MM.1S (cell line): Measurements from ENCODE around the gene SYPL1.

Source experiments
- DNase-seq: peaks from one replicate; pipeline ENCODE4 v3.0.0-alpha.2; 2015
- H2AFZ ChIP-seq: fragments of 300-600 bp; sonication (generic); 2 replicates; pipeline ENCODE4 v1.6.0; 2016; ENCODE audit warnings: antibody characterized with exemption, low read length
- H3F3A ChIP-seq: fragments of 300-600 bp; sonication (generic); 2 replicates; pipeline ENCODE4 v1.6.1; 2016; ENCODE audit warnings: mild to moderate bottlenecking, antibody characterized with exemption, low read length, moderate library complexity, mixed read lengths; ENCODE audit not compliant: insufficient read depth
- H3K27ac ChIP-seq: fragments of 300-600 bp; sonication (generic); 2 replicates; pipeline ENCODE4 v1.5.1; 2016; ENCODE audit warnings: mild to moderate bottlenecking, low read length
- H3K27me3 ChIP-seq: fragments of 300-600 bp; sonication (generic); replicated peaks from 2 replicates; pipeline ENCODE4 v1.6.0; 2016; ENCODE audit warnings: low read length; ENCODE audit not compliant: insufficient read depth
- H3K36me3 ChIP-seq: fragments of 300-600 bp; sonication (generic); replicated peaks from 2 replicates; pipeline ENCODE4 v1.6.1; 2016; ENCODE audit warnings: mild to moderate bottlenecking, low read length, mixed read lengths; ENCODE audit not compliant: insufficient read depth
- H3K4me1 ChIP-seq: fragments of 300-600 bp; sonication (generic); 2 replicates; pipeline ENCODE4 v1.6.1; 2016; ENCODE audit warnings: low read length, mixed read lengths
- H3K4me2 ChIP-seq: fragments of 300-600 bp; sonication (generic); 2 replicates; pipeline ENCODE4 v1.6.0; 2016; ENCODE audit warnings: low read depth, low read length
- H3K4me3 ChIP-seq: fragments of 300-600 bp; sonication (generic); 2 replicates; pipeline ENCODE4 v1.5.1; 2016; ENCODE audit warnings: low read length, mixed read lengths
- H3K79me2 ChIP-seq: fragments of 300-600 bp; sonication (generic); 2 replicates; pipeline ENCODE4 v1.6.1; 2016; ENCODE audit warnings: mixed run types, low read length, mixed read lengths
- H3K9ac ChIP-seq: fragments of 300-600 bp; sonication (generic); 2 replicates; pipeline ENCODE4 v1.6.1; 2016; ENCODE audit warnings: low read length, mixed read lengths
- H3K9me2 ChIP-seq: fragments of 300-600 bp; sonication (generic); replicated peaks from 2 replicates; pipeline ENCODE4 v1.6.1; 2016; ENCODE audit warnings: mild to moderate bottlenecking, low read length, mixed read lengths; ENCODE audit not compliant: insufficient read depth
- H3K9me3 ChIP-seq: fragments of 300-600 bp; sonication (generic); replicated peaks from 2 replicates; pipeline ENCODE4 v1.6.1; 2016; ENCODE audit warnings: mild to moderate bottlenecking, low read length, mixed read lengths; ENCODE audit not compliant: insufficient read depth
- H4K20me1 ChIP-seq: fragments of 300-600 bp; sonication (generic); 2 replicates; pipeline ENCODE4 v1.6.1; 2016; ENCODE audit warnings: mild to moderate bottlenecking, low read length, moderate library complexity, mixed read lengths; ENCODE audit not compliant: insufficient read depth
- CTCF ChIP-seq: fragments of 300-600 bp; sonication (generic); IDR thresholded peaks from 2 replicates; pipeline ENCODE4 v1.5.1; 2016; ENCODE audit warnings: antibody characterized with exemption, low read length, mixed read lengths
- EZH2 ChIP-seq: fragments of 300-600 bp; sonication (generic); optimal IDR thresholded peaks from 2 replicates; pipeline ENCODE3; 2017; ENCODE audit warnings: low read depth, mild to moderate bottlenecking, antibody characterized with exemption, low read length, mixed read lengths
- EZH2phosphoT487 ChIP-seq: fragments of 300-600 bp; sonication (generic); IDR thresholded peaks from 2 replicates; pipeline ENCODE4 v1.6.1; 2018; ENCODE audit warnings: antibody characterized with exemption, low read length

The SYPL1 gene

GRCh38 chr7:106152313-106152665, 40.2 kb upstream of the SYPL1 start:
- no peaks in the 10 kb centered on the region for H3K27me3 ChIP-seq
- no peaks in the 10 kb centered on the region for H4K20me1 ChIP-seq
- H3K9ac ChIP-seq = no peak overlapping the region
- H3K27ac ChIP-seq = no peak overlapping the region
- H3K9me2 ChIP-seq = no peaks in the 10 kb centered on the region
- H3K4me2 ChIP-seq = no peak overlapping the region
- H3K36me3 ChIP-seq = no peaks in the 10 kb centered on the region
- no peaks in the 10 kb centered on the region for H3K79me2 ChIP-seq
- no peak overlapping the region for H2AFZ ChIP-seq
- DNase-seq = no peak
- H3F3A ChIP-seq = no peaks in the 10 kb centered on the region
- no peaks in the 10 kb centered on the region for H3K9me3 ChIP-seq
- H3K4me3 ChIP-seq = no peak overlapping the region
- peaks cover 4% of the 10 kb centered on the region; the same call in 1 of the 2 replicates for H3K4me1 ChIP-seq
- no peak for TF ChIP-seq EZH2
- TF ChIP-seq EZH2phosphoT487 = no peak
- TF ChIP-seq CTCF = no peak

GRCh38 chr7:106151459-106152312, 39.6 kb upstream of the SYPL1 start:
- Histone ChIP-seq H3K4me2 (no peak overlapping the region), H3K27me3 (no peaks in the 10 kb centered on the region), H3K9me2 (no peaks in the 10 kb centered on the region), H2AFZ (no peak overlapping the region), H3K9ac (no peak overlapping the region), H3K4me3 (no peak overlapping the region), H3K27ac (no peak overlapping the region), H4K20me1 (no peaks in the 10 kb centered on the region), H3K36me3 (no peaks in the 10 kb centered on the region), H3K4me1 (peaks cover 4% of the 10 kb centered on the region; the same call in 1 of the 2 replicates), H3K9me3 (no peaks in the 10 kb centered on the region), H3K79me2 (no peaks in the 10 kb centered on the region), H3F3A (no peaks in the 10 kb centered on the region)
- no peak for TF ChIP-seq CTCF
- no peak for TF ChIP-seq EZH2phosphoT487
- TF ChIP-seq EZH2 = no peak
- DNase-seq = no peak

GRCh38 chr7:106143711-106144337, 31.7 kb upstream of the SYPL1 start:
- H2AFZ ChIP-seq = no peak overlapping the region
- no peak for DNase-seq
- no peak overlapping the region for H3K4me2 ChIP-seq
- no peak for TF ChIP-seq EZH2phosphoT487
- TF ChIP-seq CTCF = no peak
- TF ChIP-seq EZH2 = no peak
- H3K9me2 ChIP-seq = no peaks in the 10 kb centered on the region
- H3K36me3 ChIP-seq = no peaks in the 10 kb centered on the region
- no peaks in the 10 kb centered on the region for H3K9me3 ChIP-seq
- H3K4me1 ChIP-seq = no peaks in the 10 kb centered on the region
- no peak overlapping the region for H3K9ac ChIP-seq
- no peak overlapping the region for H3K27ac ChIP-seq
- no peaks in the 10 kb centered on the region for H3K79me2 ChIP-seq
- no peaks in the 10 kb centered on the region for H3F3A ChIP-seq
- no peak overlapping the region for H3K4me3 ChIP-seq
- no peaks in the 10 kb centered on the region for H3K27me3 ChIP-seq
- no peaks in the 10 kb centered on the region for H4K20me1 ChIP-seq
